Caco-2 (cell line): ENCODE data around the gene FOXP1. TPM values are rescaled to one million over a fixed set of nuclear protein-coding genes. Genes with fewer than 3 reads are reported as not detected.

Experiments
- BruUV-seq: library from RNA; stranded (reverse); fragments of 400-500 nt; replicated peaks from 2 replicates; lab custom pipeline; 2021; lab: Mats Ljungman, UMichigan
- CTCF ChIA-PET: fragments of 300-600 bp; sonication (Branson Sonifier 250); formaldehyde crosslinking; loops from one replicate; lab custom pipeline; 2022; ENCODE audit warnings: antibody characterized with exemption; lab: Charles Lee
- POLR2A ChIA-PET: fragments of 300-600 bp; sonication (Branson Sonifier 250); formaldehyde crosslinking; loops from one replicate; lab custom pipeline; 2022; ENCODE audit warnings: antibody characterized with exemption; lab: Charles Lee
- DNase-seq, 2 experiments: peaks; one replicate each; pipeline versions ENCODE4 v3.0.0 to v3.0.0-alpha.2; 2020 to 2022
- H3K27me3 ChIP-seq: replicated peaks from 2 replicates; pipeline ENCODE4 v1.6.0; 2011; ENCODE audit warnings: low read length; ENCODE audit not compliant: control insufficient read depth, insufficient read depth
- H3K36me3 ChIP-seq: 2 replicates; pipeline ENCODE4 v1.5.1; 2011; ENCODE audit warnings: low read length; ENCODE audit not compliant: control insufficient read depth, insufficient read depth
- H3K4me1 ChIP-seq: fragments of 250-450 bp; sonication (Bioruptor Pico); 2 replicates; pipeline ENCODE4 v1.5.1; 2020; ENCODE audit warnings: mild to moderate bottlenecking
- H3K4me3 ChIP-seq: 2 replicates; pipeline ENCODE4 v1.5.1; 2011; ENCODE audit warnings: low read depth, mild to moderate bottlenecking, control low read depth, low read length
- H3K9me3 ChIP-seq: fragments of 250-450 bp; sonication (Bioruptor Pico); 2 replicates; pipeline ENCODE4 v1.5.1; 2020; ENCODE audit warnings: mild to moderate bottlenecking, moderate library complexity
- H3K27ac Mint-ChIP-seq: one replicate; pipeline ENCODE4 v1.8.0; 2022; ENCODE audit warnings: mixed read lengths; ENCODE audit not compliant: unreplicated experiment
- H3K27me3 Mint-ChIP-seq: one replicate; pipeline ENCODE4 v1.8.0; 2022; ENCODE audit warnings: mixed read lengths; ENCODE audit not compliant: insufficient read depth, unreplicated experiment
- H3K36me3 Mint-ChIP-seq: one replicate; pipeline ENCODE4 v1.8.0; 2022; ENCODE audit warnings: mild to moderate bottlenecking, mixed read lengths; ENCODE audit not compliant: insufficient read depth, unreplicated experiment
- H3K4me1 Mint-ChIP-seq: one replicate; pipeline ENCODE4 v1.8.0; 2022; ENCODE audit warnings: low read depth, mixed read lengths; ENCODE audit not compliant: unreplicated experiment
- H3K4me3 Mint-ChIP-seq: one replicate; pipeline ENCODE4 v1.8.0; 2022; ENCODE audit warnings: mild to moderate bottlenecking, moderate library complexity, mixed read lengths; ENCODE audit not compliant: unreplicated experiment
- H3K9me3 Mint-ChIP-seq: one replicate; pipeline ENCODE4 v1.8.0; 2022; ENCODE audit warnings: mixed read lengths; ENCODE audit not compliant: unreplicated experiment
- intact Hi-C: fragments of 100-400 bp; cut with micrococcal nuclease; formaldehyde crosslinking; loops from one replicate; pipeline ENCODE4 v1.10.0; 2022; ENCODE audit not compliant: unreplicated experiment
- total RNA-seq: library from RNA; stranded (reverse); gene quantifications from 2 replicates; pipeline ENCODE4 v1.2.3, GENCODE V29; 2022
- TF ChIP-seq, protein P1 (sequence below), 2 experiments: fragments of 200-600 bp in 1 of 2; IDR thresholded peaks; 1 replicate in 1 of 2; 2 replicates in 1 of 2; pipeline versions ENCODE4 v1.5.1 to v1.8.0; 2011 to 2022; ENCODE audit warnings: antibody characterized with exemption in 1 of 2, control low read depth in 1 of 2, inconsistent platforms in 1 of 2, low read depth in 1 of 2, low read length in 1 of 2, mild to moderate bottlenecking in 1 of 2, moderate library complexity in 1 of 2; ENCODE audit not compliant: insufficient read depth in 1 of 2, severe bottlenecking in 1 of 2, unreplicated experiment in 1 of 2

The FOXP1 gene
- total RNA-seq, 1 experiment from 2014 or later, result 131 TPM

DNA sequence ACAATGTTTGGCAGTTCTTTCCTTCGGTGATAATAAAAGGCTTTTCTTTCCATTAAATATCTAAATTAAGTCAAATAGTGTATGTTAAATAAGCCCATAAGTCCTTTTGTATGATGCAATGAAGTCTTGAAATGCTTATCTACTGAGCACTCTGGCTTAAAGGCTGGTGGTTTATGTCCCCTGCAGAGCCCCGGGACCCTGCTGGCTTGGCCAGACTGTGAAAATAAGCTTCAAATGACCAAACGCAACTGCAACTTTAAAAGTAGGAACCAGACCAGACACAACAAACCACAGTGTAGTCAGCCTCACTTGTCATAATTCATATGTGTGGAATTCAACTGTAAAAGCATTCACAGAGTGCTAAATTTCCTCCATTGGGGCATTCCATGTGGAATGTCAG lies 72.5 kb downstream of the FOXP1 start:
- no peak for DNase-seq
- peaks cover 7% of the 10 kb centered on the region for H3K4me1 ChIP-seq
- POLR2A ChIA-PET, result interaction anchor here (0.5 to 0.7 kb wide), 2 partner anchors 36 to 112 kb away, joined by 3 read pairs; no protein-coding TSS in a partner anchor

DNA sequence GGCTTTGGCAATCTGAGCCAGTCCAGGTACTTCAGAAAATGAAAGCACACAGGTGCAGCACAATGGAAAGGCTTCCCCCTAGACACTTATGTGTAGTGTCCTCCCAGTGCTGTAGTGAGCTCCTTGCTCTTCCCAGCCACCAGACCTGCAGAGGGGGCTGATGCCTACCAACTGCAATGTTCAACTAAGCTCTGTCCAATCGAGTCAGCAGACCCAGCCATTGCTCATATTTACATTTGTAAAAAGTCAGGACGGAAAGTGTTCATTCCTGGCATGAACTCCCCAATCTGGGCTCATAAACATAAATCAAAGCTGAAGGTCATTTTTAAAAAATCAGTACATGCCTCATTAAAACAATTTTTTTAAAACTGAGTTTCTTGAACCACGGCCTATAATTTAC lies 73.0 kb downstream of the FOXP1 start:
- peaks cover 2% of the 10 kb centered on the region for H3K4me1 ChIP-seq
- intact Hi-C loops, result loop anchor here (10.0 kb wide), 1 partner anchor 256 kb away; no protein-coding TSS in a partner anchor
- H3K27me3 Mint-ChIP-seq, result no peaks in the 10 kb centered on the region
- no peak overlapping the region for H3K27ac Mint-ChIP-seq
- H3K9me3 Mint-ChIP-seq, result no peaks in the 10 kb centered on the region
- BruUV-seq, result no TSS peak
- no peak overlapping the region for H3K4me3 ChIP-seq
- H3K27me3 ChIP-seq, result no peaks in the 10 kb centered on the region
- no peak for DNase-seq
- no peaks in the 10 kb centered on the region for H3K36me3 ChIP-seq
- TF ChIP-seq, protein P1, sequence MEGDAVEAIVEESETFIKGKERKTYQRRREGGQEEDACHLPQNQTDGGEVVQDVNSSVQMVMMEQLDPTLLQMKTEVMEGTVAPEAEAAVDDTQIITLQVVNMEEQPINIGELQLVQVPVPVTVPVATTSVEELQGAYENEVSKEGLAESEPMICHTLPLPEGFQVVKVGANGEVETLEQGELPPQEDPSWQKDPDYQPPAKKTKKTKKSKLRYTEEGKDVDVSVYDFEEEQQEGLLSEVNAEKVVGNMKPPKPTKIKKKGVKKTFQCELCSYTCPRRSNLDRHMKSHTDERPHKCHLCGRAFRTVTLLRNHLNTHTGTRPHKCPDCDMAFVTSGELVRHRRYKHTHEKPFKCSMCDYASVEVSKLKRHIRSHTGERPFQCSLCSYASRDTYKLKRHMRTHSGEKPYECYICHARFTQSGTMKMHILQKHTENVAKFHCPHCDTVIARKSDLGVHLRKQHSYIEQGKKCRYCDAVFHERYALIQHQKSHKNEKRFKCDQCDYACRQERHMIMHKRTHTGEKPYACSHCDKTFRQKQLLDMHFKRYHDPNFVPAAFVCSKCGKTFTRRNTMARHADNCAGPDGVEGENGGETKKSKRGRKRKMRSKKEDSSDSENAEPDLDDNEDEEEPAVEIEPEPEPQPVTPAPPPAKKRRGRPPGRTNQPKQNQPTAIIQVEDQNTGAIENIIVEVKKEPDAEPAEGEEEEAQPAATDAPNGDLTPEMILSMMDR (IDR thresholded peaks at IDR 0.05; ENCODE audit: insufficient read depth in 1 of 2, low read depth in 1 of 2, low read length in 1 of 2, severe bottlenecking in 1 of 2, unreplicated experiment in 1 of 2), result peak in 1 of 2 experiments; percentile 21
- H3K9me3 ChIP-seq, result no peaks in the 10 kb centered on the region
- H3K4me1 Mint-ChIP-seq, result peaks cover 5% of the 10 kb centered on the region
- CTCF ChIA-PET, result interaction anchor here (0.5 to 0.9 kb wide), 3 partner anchors 72 to 76 kb away, joined by 3 to 5 read pairs (median 5); partner anchors contain the start of gene FOXP1
- POLR2A ChIA-PET, result no interaction called here
- H3K36me3 Mint-ChIP-seq, result no peaks in the 10 kb centered on the region
- H3K4me3 Mint-ChIP-seq, result no peak overlapping the region

More for the DNA sequence above, 72.5 kb downstream of the FOXP1 start:
- Mint-ChIP-seq H3K27me3 (no peaks in the 10 kb centered on the region), H3K4me3 (no peak overlapping the region), H3K36me3 (no peaks in the 10 kb centered on the region), H3K27ac (no peak overlapping the region), H3K4me1 (peaks cover 5% of the 10 kb centered on the region), H3K9me3 (no peaks in the 10 kb centered on the region)
- Histone ChIP-seq H3K9me3 (no peaks in the 10 kb centered on the region), H3K4me3 (no peak overlapping the region), H3K36me3 (no peaks in the 10 kb centered on the region), H3K27me3 (no peaks in the 10 kb centered on the region)
- TF ChIP-seq, protein P1 (IDR thresholded peaks at IDR 0.05; ENCODE audit: insufficient read depth in 1 of 2, low read depth in 1 of 2, low read length in 1 of 2, severe bottlenecking in 1 of 2, unreplicated experiment in 1 of 2), result no peak
- CTCF ChIA-PET, result interaction anchor here (0.9 kb wide), 1 partner anchor 74 kb away, joined by 3 read pairs; no protein-coding TSS in a partner anchor
- intact Hi-C loops, result loop anchor here (10.0 kb wide), 1 partner anchor 256 kb away; no protein-coding TSS in a partner anchor
- BruUV-seq, result no TSS peak

- Histone ChIP-seq H3K4me1 (no peaks in the 10 kb centered on the region; the same call in 1 of the 2 replicates), H3K27me3 (no peaks in the 10 kb centered on the region), H3K9me3 (no peaks in the 10 kb centered on the region), H3K4me3 (no peak overlapping the region), H3K36me3 (no peaks in the 10 kb centered on the region)
- Mint-ChIP-seq H3K4me3 (no peak overlapping the region), H3K4me1 (peaks cover 5% of the 10 kb centered on the region), H3K27me3 (no peaks in the 10 kb centered on the region), H3K9me3 (no peaks in the 10 kb centered on the region), H3K27ac (no peak overlapping the region), H3K36me3 (no peaks in the 10 kb centered on the region)
- POLR2A ChIA-PET, result no interaction called here
- DNase-seq, result no peak
- BruUV-seq, result no TSS peak
- CTCF ChIA-PET, result no interaction called here
- TF ChIP-seq, protein P1 (IDR thresholded peaks at IDR 0.05; ENCODE audit: insufficient read depth in 1 of 2, low read depth in 1 of 2, low read length in 1 of 2, severe bottlenecking in 1 of 2, unreplicated experiment in 1 of 2), result no peak
- intact Hi-C loops, result no loop called here
Observed at GRCh38 chr3:71509066-71509465, 74.5 kb downstream of the FOXP1 start.
